ENCODE measurements around the gene WBP1L.

- TF ChIP-seq CTCF (IDR thresholded peaks at IDR 0.05) (no peak), POLR2A (IDR thresholded peaks at IDR 0.05) (no peak)
Observed at GRCh38 chr10:102814453-102814871, 70.7 kb downstream of the WBP1L start.

Measured in tibial nerve (tissue), 3 donors.